Epithelial cell of esophagus (primary cell): Measurements from ENCODE around the gene CCDC171.

Experiments used
- DNase-seq: peaks from one replicate; pipeline ENCODE4 v3.0.0; 2010; ENCODE audit warnings: low read depth
- H3K4me3 ChIP-seq: 2 replicates; pipeline ENCODE4 v1.5.1; 2011; ENCODE audit warnings: mild to moderate bottlenecking, low read length, control low read depth
- CTCF ChIP-seq: IDR thresholded peaks from 2 replicates; pipeline ENCODE4 v1.5.1; 2011; ENCODE audit warnings: low read depth, mild to moderate bottlenecking, low read length, control low read depth, inconsistent platforms; ENCODE audit not compliant: insufficient read depth; ENCODE audit errors: missing control alignments

Gene CCDC171

DNA sequence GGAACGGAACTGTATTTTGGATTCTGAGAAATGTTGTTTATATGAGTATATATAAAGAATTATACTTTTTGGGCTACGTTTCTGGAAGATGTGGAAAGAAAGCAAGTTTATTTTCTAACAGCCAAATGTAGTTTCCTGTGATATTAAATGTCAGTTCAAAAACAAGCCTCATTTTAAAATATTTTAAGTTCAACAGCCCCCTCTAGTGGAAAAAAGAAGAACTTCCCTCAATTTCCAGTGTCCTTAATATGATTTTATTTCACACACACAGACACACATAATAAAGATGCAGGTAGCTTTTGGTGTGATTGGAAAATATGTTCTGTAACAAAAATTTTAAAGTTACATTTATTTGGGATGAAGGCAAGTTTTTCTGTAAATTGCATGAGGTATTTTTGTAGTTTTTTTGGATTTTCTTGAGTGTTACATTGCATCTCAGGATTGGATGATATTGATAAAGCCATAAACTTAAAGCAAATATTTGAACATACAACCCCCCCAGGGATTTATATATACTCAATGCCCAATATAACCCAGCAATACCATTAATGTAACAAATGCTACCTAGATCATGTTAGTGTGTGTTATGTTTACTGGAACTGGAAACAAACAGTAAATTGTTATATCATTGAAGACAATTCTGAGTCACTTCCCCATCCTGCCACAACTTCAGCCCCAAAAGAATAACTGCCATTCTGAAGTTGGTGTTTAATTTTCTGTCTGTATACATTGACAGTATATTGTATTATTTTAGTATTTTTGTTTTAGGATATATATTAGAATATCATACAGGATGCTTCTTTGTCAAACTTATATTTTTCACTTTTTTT is 54.0 kb downstream of the CCDC171 start:
- H3K4me3 ChIP-seq = no peak overlapping the region
- DNase-seq = peak; percentile 40
- peak; percentile 46 for TF ChIP-seq CTCF

DNA sequence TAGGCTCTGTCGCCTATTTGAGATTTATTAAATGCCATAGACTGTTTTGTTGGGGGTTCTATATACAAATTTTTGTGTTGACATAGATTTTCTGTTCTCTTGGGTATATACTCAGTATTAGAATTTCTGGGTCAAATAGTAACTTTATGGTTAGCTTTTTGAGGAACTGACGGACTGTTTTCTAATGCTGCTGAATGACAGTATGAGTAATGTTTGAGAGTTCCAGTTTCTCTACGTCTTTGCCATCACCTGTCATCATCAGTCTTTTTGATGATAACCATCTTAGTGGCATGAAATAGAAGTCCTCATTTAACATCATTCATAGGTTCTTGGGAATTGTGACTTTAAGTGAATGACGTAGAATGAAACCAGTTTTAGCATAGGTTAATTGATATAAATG is 60.1 kb downstream of the CCDC171 start:
- TF ChIP-seq CTCF = no peak
- no peak for DNase-seq
- no peak overlapping the region for H3K4me3 ChIP-seq

- TF ChIP-seq CTCF = no peak
- DNase-seq = no peak
- H3K4me3 ChIP-seq = no peak overlapping the region
Observed at GRCh38 chr9:15617782-15618181, 64.9 kb downstream of the CCDC171 start.

DNA sequence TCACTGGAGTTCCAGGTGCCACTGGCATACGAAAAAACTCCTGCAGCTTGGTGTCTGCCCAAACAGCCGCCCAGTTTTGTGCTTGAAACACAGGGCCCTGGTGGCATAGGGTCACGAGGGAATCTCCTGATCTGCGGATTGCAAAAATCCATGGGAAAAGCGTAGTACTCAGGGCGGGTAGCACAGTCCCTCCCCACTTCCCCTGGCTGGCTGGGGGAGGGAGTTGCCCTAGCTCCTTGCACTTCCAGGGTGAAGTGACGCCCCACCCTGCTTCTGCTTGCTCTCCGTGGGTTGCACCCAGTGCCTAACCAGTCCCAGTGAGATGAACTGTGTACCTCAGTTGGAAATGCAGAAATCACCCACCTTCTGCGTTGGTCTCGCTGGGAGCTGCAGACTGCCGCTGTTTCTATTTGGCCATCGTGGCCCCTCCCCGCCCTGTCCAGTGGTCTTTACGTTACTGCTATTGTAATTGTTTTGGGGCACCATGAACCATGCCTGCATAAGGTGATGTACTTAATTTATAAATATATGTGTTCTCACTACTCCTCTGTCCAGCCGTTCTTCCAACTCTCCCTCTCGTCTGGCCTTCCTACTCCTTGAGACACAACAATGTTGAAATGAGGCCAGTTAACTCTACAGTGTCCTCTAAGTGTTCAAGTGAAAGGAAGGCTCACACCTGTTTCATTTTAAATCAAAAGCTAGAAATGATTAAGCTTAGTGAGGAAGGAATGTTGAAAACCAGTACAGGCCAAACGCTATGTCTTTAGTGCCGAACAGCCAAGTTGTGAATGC is 65.9 kb downstream of the CCDC171 start:
- no peak for DNase-seq
- no peak overlapping the region for H3K4me3 ChIP-seq
- no peak for TF ChIP-seq CTCF

DNA sequence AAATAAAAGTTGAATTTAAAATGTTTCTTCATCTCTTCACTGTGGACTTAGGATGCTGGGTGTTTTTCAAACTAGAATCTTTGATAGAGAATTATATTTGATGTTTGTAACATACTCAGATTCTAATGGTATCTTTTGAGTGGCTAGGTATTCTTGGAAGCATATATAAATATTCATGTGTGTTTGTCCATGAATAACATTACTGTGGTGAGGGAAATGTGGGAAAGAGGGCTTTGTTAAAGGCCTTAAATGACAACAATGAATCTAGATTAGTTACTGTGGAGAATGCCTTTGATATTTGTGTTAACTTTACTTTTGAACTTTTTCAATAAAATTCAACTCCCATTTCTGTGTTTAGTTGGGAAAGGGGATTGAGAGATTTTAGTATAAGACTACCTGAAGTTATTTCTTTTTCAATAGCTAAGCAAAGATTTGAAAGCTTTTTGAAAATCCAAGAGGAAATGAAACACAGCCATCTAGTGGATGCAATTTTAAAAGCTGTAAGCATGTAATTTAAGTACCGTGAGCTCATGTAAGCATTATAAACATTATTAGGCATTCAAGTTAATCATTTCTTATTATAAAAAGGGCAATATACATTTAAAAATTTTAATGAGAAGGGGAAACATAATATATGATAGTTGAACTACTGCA is 69.6 kb downstream of the CCDC171 start:
- peak; percentile 19 for TF ChIP-seq CTCF
- H3K4me3 ChIP-seq = no peak overlapping the region
- DNase-seq = peak; percentile 17

GRCh38 chr9:15635752-15636151 is 82.9 kb downstream of the CCDC171 start:
- no peak for DNase-seq
- H3K4me3 ChIP-seq = no peak overlapping the region
- TF ChIP-seq CTCF = no peak
